Measurements from ENCODE around the gene DPH6. TPM values are rescaled to one million over a fixed set of nuclear protein-coding genes. Genes with fewer than 3 reads are reported as not detected.

DPH6 gene
- total RNA-seq, 1 donor from 2014 or later = 41.1 TPM

- DNase-seq (ENCODE audit: low spot score) = no peak
- TF ChIP-seq CTCF (IDR thresholded peaks at IDR 0.05) (no peak), EZH2 (IDR thresholded peaks at IDR 0.05) (no peak), EZH2phosphoT487 (IDR thresholded peaks at IDR 0.05) (no peak)
- no peak overlapping the region for H3K4me3 ChIP-seq
- H2AFZ ChIP-seq (replicated peaks) = no peak overlapping the region
- no peaks in the 10 kb centered on the region for H3K4me1 ChIP-seq
- no peak overlapping the region for H3K4me2 ChIP-seq
- Mint-ChIP-seq H3K4me3 (no peak overlapping the region), H3K27me3 (ENCODE audit: insufficient read depth, low read depth) (peaks cover 2% of the 10 kb centered on the region), H3K4me1 (no peaks in the 10 kb centered on the region), H3K27ac (no peak overlapping the region), H3K36me3 (no peaks in the 10 kb centered on the region), H3K9me3 (no peaks in the 10 kb centered on the region)
- no peaks in the 10 kb centered on the region for H3F3A ChIP-seq (ENCODE audit: low read depth)
- no peaks in the 10 kb centered on the region for H4K20me1 ChIP-seq (ENCODE audit: low read depth)
- no peaks in the 10 kb centered on the region for H3K27me3 ChIP-seq
- no peak overlapping the region for H3K9ac ChIP-seq
- H3K36me3 ChIP-seq = no peaks in the 10 kb centered on the region
- no peak overlapping the region for H3K27ac ChIP-seq
- no peaks in the 10 kb centered on the region for H3K9me3 ChIP-seq (ENCODE audit: low read depth)
- no peaks in the 10 kb centered on the region for H3K79me2 ChIP-seq (ENCODE audit: low read depth)
These were observed 21.0 kb upstream of the DPH6 start for GRCh38 chr15:35566991-35567390.

GRCh38 chr15:35565901-35566300 is 19.9 kb upstream of the DPH6 start:
- no peak overlapping the region for H3K4me2 ChIP-seq
- H3K27me3 Mint-ChIP-seq (ENCODE audit: insufficient read depth, low read depth) = peaks cover 2% of the 10 kb centered on the region
- H3K4me1 ChIP-seq = no peaks in the 10 kb centered on the region
- H3K27ac ChIP-seq = no peak overlapping the region
- no peak for DNase-seq (ENCODE audit: low spot score)
- H3K27ac Mint-ChIP-seq = no peak overlapping the region
- no peak overlapping the region for H2AFZ ChIP-seq (replicated peaks)
- no peaks in the 10 kb centered on the region for H3K27me3 ChIP-seq
- no peak overlapping the region for H3K9ac ChIP-seq
- H3K4me3 Mint-ChIP-seq = no peak overlapping the region
- H3K36me3 ChIP-seq = no peaks in the 10 kb centered on the region
- no peaks in the 10 kb centered on the region for H4K20me1 ChIP-seq (ENCODE audit: low read depth)
- no peaks in the 10 kb centered on the region for H3K4me1 Mint-ChIP-seq
- TF ChIP-seq EZH2 (IDR thresholded peaks at IDR 0.05) (no peak), EZH2phosphoT487 (IDR thresholded peaks at IDR 0.05) (no peak), CTCF (IDR thresholded peaks at IDR 0.05) (no peak)
- no peaks in the 10 kb centered on the region for H3K36me3 Mint-ChIP-seq
- no peaks in the 10 kb centered on the region for H3K9me3 ChIP-seq (ENCODE audit: low read depth)
- no peaks in the 10 kb centered on the region for H3K79me2 ChIP-seq (ENCODE audit: low read depth)
- H3K4me3 ChIP-seq = no peak overlapping the region
- H3K9me3 Mint-ChIP-seq = no peaks in the 10 kb centered on the region
- H3F3A ChIP-seq (ENCODE audit: low read depth) = no peaks in the 10 kb centered on the region

- Histone ChIP-seq H2AFZ (replicated peaks) (no peak overlapping the region), H3K9ac (no peak overlapping the region), H3K27ac (no peak overlapping the region), H3K4me3 (no peak overlapping the region), H3K4me2 (no peak overlapping the region), H3F3A (ENCODE audit: low read depth) (no peaks in the 10 kb centered on the region), H3K4me1 (no peaks in the 10 kb centered on the region), H3K27me3 (no peaks in the 10 kb centered on the region), H3K79me2 (ENCODE audit: low read depth) (no peaks in the 10 kb centered on the region), H3K9me3 (ENCODE audit: low read depth) (no peaks in the 10 kb centered on the region), H3K36me3 (no peaks in the 10 kb centered on the region), H4K20me1 (ENCODE audit: low read depth) (no peaks in the 10 kb centered on the region)
- Mint-ChIP-seq H3K4me1 (no peaks in the 10 kb centered on the region), H3K4me3 (no peak overlapping the region), H3K27me3 (ENCODE audit: insufficient read depth, low read depth) (peaks cover 2% of the 10 kb centered on the region), H3K36me3 (no peaks in the 10 kb centered on the region), H3K27ac (no peak overlapping the region), H3K9me3 (no peaks in the 10 kb centered on the region)
- no peak for TF ChIP-seq EZH2phosphoT487 (IDR thresholded peaks at IDR 0.05)
- TF ChIP-seq CTCF (IDR thresholded peaks at IDR 0.05) = no peak
- no peak for TF ChIP-seq EZH2 (IDR thresholded peaks at IDR 0.05)
- no peak for DNase-seq (ENCODE audit: low spot score)
These were observed 16.7 kb upstream of the DPH6 start for GRCh38 chr15:35562641-35563040.
